ENCODE measurements around the gene BSCL2. TPM values are rescaled to one million over a fixed set of nuclear protein-coding genes. Genes with fewer than 3 reads are reported as not detected.

The BSCL2 gene
- total and polyA plus RNA-seq, 2 donors (not counting 1 experiment from before 2014, with no cell fraction given): 35.5 to 62.1 TPM

GRCh38 chr11:62647609-62648005 is 59.6 kb downstream of the BSCL2 start:
- no peak for TF ChIP-seq EZH2 (IDR thresholded peaks at IDR 0.05; ENCODE audit: low read length, missing control alignments)
- no peak for TF ChIP-seq CTCF (conservative IDR thresholded peaks at IDR 0.05 in 1 of 2, IDR thresholded peaks at IDR 0.05 in 1 of 2; ENCODE audit: low read depth in 1 of 2, low read length in 2 of 2)
- no peaks in the 10 kb centered on the region for H4K20me1 ChIP-seq (ENCODE audit: control insufficient read depth, extremely low read depth, insufficient read depth, low read length)
- H3K4me2 ChIP-seq (ENCODE audit: extremely low read depth, insufficient read depth, low read length): no peak overlapping the region
- no peaks in the 10 kb centered on the region for H3K9me3 ChIP-seq (ENCODE audit: control insufficient read depth, insufficient read depth, low read depth, low read length)
- H3K4me1 ChIP-seq (ENCODE audit: control insufficient read depth, extremely low read depth, insufficient read depth, low read length): peaks cover 8% of the 10 kb centered on the region
- no peak for DNase-seq (ENCODE audit: low read depth in 2 of 2)
- H3K36me3 ChIP-seq (ENCODE audit: control insufficient read depth, insufficient read depth, low read length): peaks cover 15% of the 10 kb centered on the region
- H3K9ac ChIP-seq (ENCODE audit: insufficient read depth, low read length): no peak overlapping the region
- no peak overlapping the region for H3K27ac ChIP-seq (ENCODE audit: insufficient read depth, low read length)
- no peak overlapping the region for H3K4me3 ChIP-seq (replicated peaks in 1 of 4; ENCODE audit: control extremely low read depth in 1 of 4, insufficient read depth in 1 of 4, low read depth in 3 of 4, low read length in 4 of 4)
- no peak overlapping the region for H2AFZ ChIP-seq (ENCODE audit: low read length)
- no peaks in the 10 kb centered on the region for H3K27me3 ChIP-seq (ENCODE audit: control insufficient read depth, insufficient read depth, low read length)
- peaks cover 52% of the 10 kb centered on the region for H3K79me2 ChIP-seq (ENCODE audit: control insufficient read depth, insufficient read depth, low read length)

GRCh38 chr11:62646825-62647608 is 60.2 kb downstream of the BSCL2 start:
- H3K79me2 ChIP-seq (ENCODE audit: control insufficient read depth, insufficient read depth, low read length): peaks cover 50% of the 10 kb centered on the region
- TF ChIP-seq CTCF (conservative IDR thresholded peaks at IDR 0.05 in 1 of 2, IDR thresholded peaks at IDR 0.05 in 1 of 2; ENCODE audit: low read depth in 1 of 2, low read length in 2 of 2) (no peak), EZH2 (IDR thresholded peaks at IDR 0.05; ENCODE audit: low read length, missing control alignments) (no peak)
- H3K4me3 ChIP-seq (replicated peaks in 1 of 4; ENCODE audit: control extremely low read depth in 1 of 4, insufficient read depth in 1 of 4, low read depth in 3 of 4, low read length in 4 of 4): peak overlapping the region in 2 of 4 experiments; percentile 6 to 27
- H3K4me1 ChIP-seq (ENCODE audit: control insufficient read depth, extremely low read depth, insufficient read depth, low read length): peaks cover 8% of the 10 kb centered on the region
- H3K36me3 ChIP-seq (ENCODE audit: control insufficient read depth, insufficient read depth, low read length): peaks cover 15% of the 10 kb centered on the region
- no peaks in the 10 kb centered on the region for H4K20me1 ChIP-seq (ENCODE audit: control insufficient read depth, extremely low read depth, insufficient read depth, low read length)
- DNase-seq (ENCODE audit: low read depth in 2 of 2): no peak
- no peak overlapping the region for H3K9ac ChIP-seq (ENCODE audit: insufficient read depth, low read length)
- H3K4me2 ChIP-seq (ENCODE audit: extremely low read depth, insufficient read depth, low read length): peak overlapping the region; percentile 58
- H3K27ac ChIP-seq (ENCODE audit: insufficient read depth, low read length): peak overlapping the region; percentile 64
- no peaks in the 10 kb centered on the region for H3K27me3 ChIP-seq (ENCODE audit: control insufficient read depth, insufficient read depth, low read length)
- no peaks in the 10 kb centered on the region for H3K9me3 ChIP-seq (ENCODE audit: control insufficient read depth, insufficient read depth, low read depth, low read length)
- no peak overlapping the region for H2AFZ ChIP-seq (ENCODE audit: low read length)

GRCh38 chr11:62645946-62646824 is 61.0 kb downstream of the BSCL2 start, which contains the start of gene GANAB:
GANAB (minus strand) TSS chr11:62646613; CDS start chr11:62646599, 14 bp downstream.
- peak within 1 kb of the TSS; percentile 88 for H3K27ac ChIP-seq (ENCODE audit: insufficient read depth, low read length)
- H3K9ac ChIP-seq (ENCODE audit: insufficient read depth, low read length): peak within 1 kb of the TSS; percentile 90
- H2AFZ ChIP-seq (ENCODE audit: low read length): no peak within 1 kb of the TSS
- H3K9me3 ChIP-seq (ENCODE audit: control insufficient read depth, insufficient read depth, low read depth, low read length): no peaks in the 10 kb centered on the region
- no peak for TF ChIP-seq CTCF (conservative IDR thresholded peaks at IDR 0.05 in 1 of 2, IDR thresholded peaks at IDR 0.05 in 1 of 2; ENCODE audit: low read depth in 1 of 2, low read length in 2 of 2)
- TF ChIP-seq EZH2 (IDR thresholded peaks at IDR 0.05; ENCODE audit: low read length, missing control alignments): no peak
- peak within 1 kb of the TSS; percentile 97 for H3K4me2 ChIP-seq (ENCODE audit: extremely low read depth, insufficient read depth, low read length)
- no peaks in the 10 kb centered on the region for H3K27me3 ChIP-seq (ENCODE audit: control insufficient read depth, insufficient read depth, low read length)
- H4K20me1 ChIP-seq (ENCODE audit: control insufficient read depth, extremely low read depth, insufficient read depth, low read length): no peaks in the 10 kb centered on the region
- H3K4me3 ChIP-seq (replicated peaks in 1 of 4; ENCODE audit: control extremely low read depth in 1 of 4, insufficient read depth in 1 of 4, low read depth in 3 of 4, low read length in 4 of 4): peak within 1 kb of the TSS; percentile 73 to 96 (median 79)
- H3K79me2 ChIP-seq (ENCODE audit: control insufficient read depth, insufficient read depth, low read length): peaks cover 48% of the 10 kb centered on the region
- peaks cover 15% of the 10 kb centered on the region for H3K36me3 ChIP-seq (ENCODE audit: control insufficient read depth, insufficient read depth, low read length)
- DNase-seq (ENCODE audit: low read depth in 2 of 2): peak; percentile 96
- peaks cover 8% of the 10 kb centered on the region for H3K4me1 ChIP-seq (ENCODE audit: control insufficient read depth, extremely low read depth, insufficient read depth, low read length)
